Heart left ventricle (tissue), 13 donors: ENCODE measurements around the gene KCNJ9.

Source experiments
- POLR2A ChIP-seq, 2 donors: fragments of 450-650 bp; IDR thresholded peaks; one replicate each; pipeline ENCODE4 v1.6.1; 2017; ENCODE audit warnings: antibody characterized with exemption in 2 of 2, mild to moderate bottlenecking in 2 of 2, moderate library complexity in 2 of 2
- TF ChIP-seq, protein P1 (sequence below), 12 donors: fragments of 200-600 bp; sonication (generic) in 4 of 12; IDR thresholded peaks; one replicate each; pipeline versions ENCODE4 v1.5.0 to v1.8.0; 2018 to 2022; ENCODE audit warnings: antibody characterized with exemption in 12 of 12, mild to moderate bottlenecking in 5 of 12
- donor health status: ischemic (EF 13 %, LVEDD 7.1; RV severe dilation, severe dysfunction).
- donor health status: DM: no; HTN: yes; CAD: no.
- donor health status: DM: no; HTN: no; CAD: no.
- donor health status: ischemic (EF 25% LVEDD 6.9; RV normal size, moderate dysfunction).
- donor health status: ischemic (EF 25% LVEDD 5.7; RV mildly dilated, moderate dysfunction).
- donor health status: ischemic (EF 35%, LVEDD 5.7; RV mildly dilated, moderate dysfunction).
- donor health status: nonischemic (EF 11% LVEDD 7.7; RV severe dilation, severe dysfunction).
- donor health status: DM: yes; HTN: yes; CAD: no.
- donor health status: PGD.
- donor health status: ischemic (EF 29% LVEDD 5.4; RV normal size, mild dysfunction).
- donor health status: nonischemic (EF 23%, LVEDD 6.1; RV moderate dilation, normal function).

GRCh38 chr1:160079448-160079847 lies 1.9 kb upstream of the KCNJ9 start:
- TF ChIP-seq, protein P1, sequence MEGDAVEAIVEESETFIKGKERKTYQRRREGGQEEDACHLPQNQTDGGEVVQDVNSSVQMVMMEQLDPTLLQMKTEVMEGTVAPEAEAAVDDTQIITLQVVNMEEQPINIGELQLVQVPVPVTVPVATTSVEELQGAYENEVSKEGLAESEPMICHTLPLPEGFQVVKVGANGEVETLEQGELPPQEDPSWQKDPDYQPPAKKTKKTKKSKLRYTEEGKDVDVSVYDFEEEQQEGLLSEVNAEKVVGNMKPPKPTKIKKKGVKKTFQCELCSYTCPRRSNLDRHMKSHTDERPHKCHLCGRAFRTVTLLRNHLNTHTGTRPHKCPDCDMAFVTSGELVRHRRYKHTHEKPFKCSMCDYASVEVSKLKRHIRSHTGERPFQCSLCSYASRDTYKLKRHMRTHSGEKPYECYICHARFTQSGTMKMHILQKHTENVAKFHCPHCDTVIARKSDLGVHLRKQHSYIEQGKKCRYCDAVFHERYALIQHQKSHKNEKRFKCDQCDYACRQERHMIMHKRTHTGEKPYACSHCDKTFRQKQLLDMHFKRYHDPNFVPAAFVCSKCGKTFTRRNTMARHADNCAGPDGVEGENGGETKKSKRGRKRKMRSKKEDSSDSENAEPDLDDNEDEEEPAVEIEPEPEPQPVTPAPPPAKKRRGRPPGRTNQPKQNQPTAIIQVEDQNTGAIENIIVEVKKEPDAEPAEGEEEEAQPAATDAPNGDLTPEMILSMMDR (IDR thresholded peaks at IDR 0.05) = no peak
- no peak for TF ChIP-seq POLR2A (IDR thresholded peaks at IDR 0.05)
